Activated T-cell treated with anti-CD3 and anti-CD28 coated beads for 4 hours (primary cell): ENCODE measurements around the gene CMTM8.

Source experiments
- DNase-seq: peaks from one replicate; pipeline ENCODE4 v3.0.0-alpha.2; 2020

Gene CMTM8

GRCh38 chr3:32347343-32348125 is 109.1 kb downstream of the CMTM8 start:
- DNase-seq: no peak

GRCh38 chr3:32349184-32349583 is 110.7 kb downstream of the CMTM8 start:
- DNase-seq: no peak

GRCh38 chr3:32352563-32352962 is 114.1 kb downstream of the CMTM8 start:
- no peak for DNase-seq

GRCh38 chr3:32353351-32353750 is 114.9 kb downstream of the CMTM8 start:
- DNase-seq: no peak

GRCh38 chr3:32354362-32354778 is 115.9 kb downstream of the CMTM8 start:
- no peak for DNase-seq

GRCh38 chr3:32355751-32356291 is 117.3 kb downstream of the CMTM8 start:
- no peak for DNase-seq

- DNase-seq: no peak
Observed at GRCh38 chr3:32359766-32360492, 121.4 kb downstream of the CMTM8 start.

- DNase-seq: no peak
Observed at GRCh38 chr3:32360493-32360827, 122.0 kb downstream of the CMTM8 start.

- DNase-seq: no peak
Observed at GRCh38 chr3:32366638-32367397, 128.3 kb downstream of the CMTM8 start.

GRCh38 chr3:32367442-32367841 is 129.0 kb downstream of the CMTM8 start:
- DNase-seq: no peak

GRCh38 chr3:32371461-32372212 is 133.2 kb downstream of the CMTM8 start:
- DNase-seq: no peak

GRCh38 chr3:32372213-32372490 is 133.7 kb downstream of the CMTM8 start:
- DNase-seq: no peak

- DNase-seq: no peak
Observed at GRCh38 chr3:32373276-32373675, 134.8 kb downstream of the CMTM8 start.

GRCh38 chr3:32373844-32374243 is 135.4 kb downstream of the CMTM8 start:
- DNase-seq: no peak

- peak; percentile 77 for DNase-seq
Observed at GRCh38 chr3:32374788-32375595, 136.5 kb downstream of the CMTM8 start.

GRCh38 chr3:32375596-32375930 is 137.1 kb downstream of the CMTM8 start:
- DNase-seq: no peak

GRCh38 chr3:32376115-32376514 is 137.6 kb downstream of the CMTM8 start:
- no peak for DNase-seq

- DNase-seq: no peak
Observed at GRCh38 chr3:32379831-32380500, 141.5 kb downstream of the CMTM8 start.

GRCh38 chr3:32381922-32382321 is 143.4 kb downstream of the CMTM8 start:
- DNase-seq: no peak

- no peak for DNase-seq
Observed at GRCh38 chr3:32383136-32383711, 144.7 kb downstream of the CMTM8 start.

GRCh38 chr3:32384938-32385337 is 146.5 kb downstream of the CMTM8 start:
- no peak for DNase-seq
